Sigmoid colon (tissue), 3 donors: ENCODE data around the gene LYPD3.

Experiments
- CTCF ChIP-seq, 4 experiments: fragments of 450-650 bp in 3 of 4; fragments of 200-600 bp in 1 of 4; IDR thresholded peaks; one replicate each; pipeline ENCODE4 v1.5.1; 2016 to 2019; ENCODE audit warnings: antibody characterized with exemption in 4 of 4, mild to moderate bottlenecking in 3 of 4, moderate library complexity in 2 of 4
- POLR2A ChIP-seq, 2 donors: fragments of 450-650 bp; IDR thresholded peaks; one replicate each; pipeline ENCODE4 v1.6.1; 2016; ENCODE audit warnings: antibody characterized with exemption in 2 of 2, mild to moderate bottlenecking in 2 of 2, moderate library complexity in 2 of 2

- TF ChIP-seq POLR2A (IDR thresholded peaks at IDR 0.05) (no peak), CTCF (IDR thresholded peaks at IDR 0.05) (no peak)
Measured at GRCh38 chr19:43455321-43456113, 9.9 kb downstream of the LYPD3 start.
